HL-60 (cell line): ENCODE data around the gene WDPCP.

Experiments used
- DNase-seq, 2 experiments: peaks; one replicate each; pipeline ENCODE4 v3.0.0-alpha.2; 2010 to 2020; ENCODE audit warnings: low read depth in 1 of 2, low spot score in 1 of 2
- H3K27ac ChIP-seq: fragments of 250-450 bp; sonication (Bioruptor Pico); replicated peaks from 2 replicates; pipeline ENCODE4 v1.5.1; 2020; ENCODE audit warnings: mild to moderate bottlenecking, moderate library complexity
- H3K27me3 ChIP-seq: fragments of 250-450 bp; sonication (Bioruptor Pico); 2 replicates; pipeline ENCODE4 v1.5.1; 2021; ENCODE audit warnings: mild to moderate bottlenecking, moderate library complexity; ENCODE audit not compliant: insufficient read depth, poor library complexity, severe bottlenecking
- H3K4me3 ChIP-seq: replicated peaks from 2 replicates; pipeline ENCODE4 v1.5.1; 2011; ENCODE audit warnings: mild to moderate bottlenecking, control low read depth, low read length; ENCODE audit not compliant: insufficient read depth
- GABPA ChIP-seq: IDR thresholded peaks from 2 replicates; pipeline ENCODE4 v1.6.1; 2012; ENCODE audit warnings: low read depth
- POLR2AphosphoS5 ChIP-seq: IDR thresholded peaks from 2 replicates; pipeline ENCODE4 v1.6.1; 2012; ENCODE audit warnings: low read depth
- SPI1 ChIP-seq: IDR thresholded peaks from 2 replicates; pipeline ENCODE4 v1.6.1; 2012; ENCODE audit warnings: low read depth, mild to moderate bottlenecking, borderline replicate concordance
- TF ChIP-seq, protein P1 (sequence below): IDR thresholded peaks from 2 replicates; pipeline ENCODE4 v1.6.1; 2012; ENCODE audit warnings: low read depth; ENCODE audit not compliant: insufficient replicate concordance
- TF ChIP-seq, protein P2 (sequence below): IDR thresholded peaks from one replicate; pipeline ENCODE4 v1.5.1; 2011; ENCODE audit warnings: low read length, control low read depth, inconsistent platforms; ENCODE audit not compliant: insufficient read depth

WDPCP gene

GRCh38 chr2:63589148-63589958, 1.1 kb upstream of the WDPCP start:
- Histone ChIP-seq H3K27ac (peak overlapping the region; percentile 88), H3K4me3 (peak overlapping the region; percentile 90), H3K27me3 (no peaks in the 10 kb centered on the region)
- peak in 1 of 2 experiments; percentile 12 for DNase-seq
- TF ChIP-seq POLR2AphosphoS5: no peak; the same call in 1 of the 2 replicates
- TF ChIP-seq SPI1: no peak
- TF ChIP-seq, protein P1, sequence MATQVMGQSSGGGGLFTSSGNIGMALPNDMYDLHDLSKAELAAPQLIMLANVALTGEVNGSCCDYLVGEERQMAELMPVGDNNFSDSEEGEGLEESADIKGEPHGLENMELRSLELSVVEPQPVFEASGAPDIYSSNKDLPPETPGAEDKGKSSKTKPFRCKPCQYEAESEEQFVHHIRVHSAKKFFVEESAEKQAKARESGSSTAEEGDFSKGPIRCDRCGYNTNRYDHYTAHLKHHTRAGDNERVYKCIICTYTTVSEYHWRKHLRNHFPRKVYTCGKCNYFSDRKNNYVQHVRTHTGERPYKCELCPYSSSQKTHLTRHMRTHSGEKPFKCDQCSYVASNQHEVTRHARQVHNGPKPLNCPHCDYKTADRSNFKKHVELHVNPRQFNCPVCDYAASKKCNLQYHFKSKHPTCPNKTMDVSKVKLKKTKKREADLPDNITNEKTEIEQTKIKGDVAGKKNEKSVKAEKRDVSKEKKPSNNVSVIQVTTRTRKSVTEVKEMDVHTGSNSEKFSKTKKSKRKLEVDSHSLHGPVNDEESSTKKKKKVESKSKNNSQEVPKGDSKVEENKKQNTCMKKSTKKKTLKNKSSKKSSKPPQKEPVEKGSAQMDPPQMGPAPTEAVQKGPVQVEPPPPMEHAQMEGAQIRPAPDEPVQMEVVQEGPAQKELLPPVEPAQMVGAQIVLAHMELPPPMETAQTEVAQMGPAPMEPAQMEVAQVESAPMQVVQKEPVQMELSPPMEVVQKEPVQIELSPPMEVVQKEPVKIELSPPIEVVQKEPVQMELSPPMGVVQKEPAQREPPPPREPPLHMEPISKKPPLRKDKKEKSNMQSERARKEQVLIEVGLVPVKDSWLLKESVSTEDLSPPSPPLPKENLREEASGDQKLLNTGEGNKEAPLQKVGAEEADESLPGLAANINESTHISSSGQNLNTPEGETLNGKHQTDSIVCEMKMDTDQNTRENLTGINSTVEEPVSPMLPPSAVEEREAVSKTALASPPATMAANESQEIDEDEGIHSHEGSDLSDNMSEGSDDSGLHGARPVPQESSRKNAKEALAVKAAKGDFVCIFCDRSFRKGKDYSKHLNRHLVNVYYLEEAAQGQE: no peak
- TF ChIP-seq, protein P2, sequence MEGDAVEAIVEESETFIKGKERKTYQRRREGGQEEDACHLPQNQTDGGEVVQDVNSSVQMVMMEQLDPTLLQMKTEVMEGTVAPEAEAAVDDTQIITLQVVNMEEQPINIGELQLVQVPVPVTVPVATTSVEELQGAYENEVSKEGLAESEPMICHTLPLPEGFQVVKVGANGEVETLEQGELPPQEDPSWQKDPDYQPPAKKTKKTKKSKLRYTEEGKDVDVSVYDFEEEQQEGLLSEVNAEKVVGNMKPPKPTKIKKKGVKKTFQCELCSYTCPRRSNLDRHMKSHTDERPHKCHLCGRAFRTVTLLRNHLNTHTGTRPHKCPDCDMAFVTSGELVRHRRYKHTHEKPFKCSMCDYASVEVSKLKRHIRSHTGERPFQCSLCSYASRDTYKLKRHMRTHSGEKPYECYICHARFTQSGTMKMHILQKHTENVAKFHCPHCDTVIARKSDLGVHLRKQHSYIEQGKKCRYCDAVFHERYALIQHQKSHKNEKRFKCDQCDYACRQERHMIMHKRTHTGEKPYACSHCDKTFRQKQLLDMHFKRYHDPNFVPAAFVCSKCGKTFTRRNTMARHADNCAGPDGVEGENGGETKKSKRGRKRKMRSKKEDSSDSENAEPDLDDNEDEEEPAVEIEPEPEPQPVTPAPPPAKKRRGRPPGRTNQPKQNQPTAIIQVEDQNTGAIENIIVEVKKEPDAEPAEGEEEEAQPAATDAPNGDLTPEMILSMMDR: no peak
- TF ChIP-seq GABPA: no peak

DNA sequence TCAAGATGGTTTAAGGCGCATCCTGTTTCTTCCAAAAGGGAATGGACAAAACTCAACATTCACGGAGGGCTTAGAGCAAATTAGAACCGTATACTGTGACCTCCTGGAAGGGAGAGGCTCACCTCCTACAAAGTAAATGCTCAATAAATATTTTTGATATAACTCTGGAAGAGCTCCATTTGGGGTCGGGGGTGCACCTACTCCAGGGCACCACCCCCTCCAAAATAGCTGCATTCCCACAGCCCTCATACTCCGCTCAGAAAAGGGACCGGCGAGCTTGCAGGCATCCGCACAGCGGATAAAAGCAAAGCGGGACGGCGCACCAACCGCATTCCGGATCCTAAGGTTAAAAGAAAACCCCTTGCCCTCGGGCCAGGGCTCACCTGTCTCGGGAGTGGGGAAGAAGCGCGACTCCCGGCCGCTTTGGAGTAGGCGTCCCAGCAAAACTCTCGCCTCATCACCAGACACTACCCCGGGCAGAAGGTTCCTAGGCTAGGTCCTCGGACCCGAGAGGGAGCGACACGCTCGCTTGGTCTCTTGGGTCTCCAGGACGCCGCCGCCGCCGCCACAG, 378 bp downstream of the WDPCP start:
- no peak for DNase-seq
- peak overlapping the region; percentile 88 for H3K27ac ChIP-seq
- TF ChIP-seq POLR2AphosphoS5 (no peak), GABPA (peak; percentile 77), SPI1 (no peak)
- TF ChIP-seq, protein P1: peak; percentile 3

GRCh38 chr2:63582873-63583272, 5.4 kb downstream of the WDPCP start:
- peak overlapping the region; percentile 9; the same call in 1 of the 2 replicates for H3K27ac ChIP-seq
- no peak overlapping the region for H3K4me3 ChIP-seq
- no peak for DNase-seq
- no peaks in the 10 kb centered on the region for H3K27me3 ChIP-seq
- TF ChIP-seq POLR2AphosphoS5: no peak
- no peak for TF ChIP-seq SPI1
- TF ChIP-seq, protein P1: no peak
- no peak for TF ChIP-seq GABPA
- TF ChIP-seq, protein P2: no peak

More for the DNA sequence above, 378 bp downstream of the WDPCP start:
- Histone ChIP-seq H3K27me3 (no peaks in the 10 kb centered on the region), H3K4me3 (peak overlapping the region; percentile 90)
